NT2/D1 (cell line): ENCODE measurements around the gene CDC25C.

ENCODE experiments used
- DNase-seq: peaks from one replicate; pipeline ENCODE4 v3.0.0-alpha.2; 2011; ENCODE audit warnings: low read depth, low spot score
- H3K27me3 ChIP-seq: 2 replicates; pipeline ENCODE4 v1.6.0; 2011; ENCODE audit warnings: mild to moderate bottlenecking; ENCODE audit not compliant: insufficient read length, insufficient read depth
- H3K36me3 ChIP-seq: 2 replicates; pipeline ENCODE4 v1.6.1; 2011; ENCODE audit warnings: mild to moderate bottlenecking, low read length, mixed read lengths; ENCODE audit not compliant: insufficient read depth, insufficient read length
- H3K4me1 ChIP-seq: 2 replicates; pipeline ENCODE4 v1.5.1; 2011; ENCODE audit not compliant: insufficient read depth, insufficient read length
- H3K4me3 ChIP-seq: 2 replicates; pipeline ENCODE4 v1.5.1; 2011; ENCODE audit warnings: low read depth; ENCODE audit not compliant: insufficient read length
- H3K9ac ChIP-seq: 2 replicates; pipeline ENCODE4 v1.6.0; 2011; ENCODE audit warnings: low read depth; ENCODE audit not compliant: insufficient read length
- H3K9me3 ChIP-seq: 2 replicates; pipeline ENCODE4 v1.5.1; 2011; ENCODE audit warnings: mild to moderate bottlenecking, low read length; ENCODE audit not compliant: insufficient read depth
- SUZ12 ChIP-seq: IDR thresholded peaks from 2 replicates; pipeline ENCODE4 v1.6.1; 2011; ENCODE audit not compliant: insufficient read length, insufficient read depth; ENCODE audit errors: extremely low read depth
- YY1 ChIP-seq: IDR thresholded peaks from 2 replicates; pipeline ENCODE4 v1.6.1; 2011; ENCODE audit not compliant: insufficient read length, insufficient read depth
- ZNF274 ChIP-seq: IDR thresholded peaks from 2 replicates; pipeline ENCODE4 v1.6.1; 2011; ENCODE audit warnings: mild to moderate bottlenecking, low read depth, low read length

The CDC25C gene

GRCh38 chr5:138303372-138303771 lies 28.2 kb downstream of the CDC25C start:
- no peaks in the 10 kb centered on the region for H3K9me3 ChIP-seq
- no peaks in the 10 kb centered on the region for H3K4me1 ChIP-seq
- no peak overlapping the region for H3K9ac ChIP-seq
- no peak for TF ChIP-seq YY1
- TF ChIP-seq SUZ12: no peak
- no peak for TF ChIP-seq ZNF274
- H3K4me3 ChIP-seq: no peak overlapping the region
- no peaks in the 10 kb centered on the region for H3K27me3 ChIP-seq
- H3K36me3 ChIP-seq: no peaks in the 10 kb centered on the region
- DNase-seq: no peak

GRCh38 chr5:138289296-138289695 lies 42.3 kb downstream of the CDC25C start:
- H3K36me3 ChIP-seq: peaks cover 22% of the 10 kb centered on the region
- no peaks in the 10 kb centered on the region for H3K27me3 ChIP-seq
- no peaks in the 10 kb centered on the region for H3K4me1 ChIP-seq
- H3K4me3 ChIP-seq: no peak overlapping the region
- no peaks in the 10 kb centered on the region for H3K9me3 ChIP-seq
- no peak for TF ChIP-seq YY1
- no peak for TF ChIP-seq ZNF274
- TF ChIP-seq SUZ12: no peak
- H3K9ac ChIP-seq: no peak overlapping the region
- DNase-seq: no peak

GRCh38 chr5:138287246-138287645 lies 44.4 kb downstream of the CDC25C start:
- Histone ChIP-seq H3K27me3 (no peaks in the 10 kb centered on the region), H3K36me3 (peaks cover 18% of the 10 kb centered on the region), H3K4me3 (no peak overlapping the region), H3K9me3 (no peaks in the 10 kb centered on the region), H3K4me1 (peaks cover 2% of the 10 kb centered on the region), H3K9ac (no peak overlapping the region)
- TF ChIP-seq ZNF274 (no peak), SUZ12 (no peak), YY1 (no peak)
- DNase-seq: no peak

GRCh38 chr5:138282920-138283742 lies 48.5 kb downstream of the CDC25C start:
- TF ChIP-seq SUZ12: no peak
- no peak for TF ChIP-seq YY1
- TF ChIP-seq ZNF274: no peak
- Histone ChIP-seq H3K9me3 (no peaks in the 10 kb centered on the region), H3K4me3 (no peak overlapping the region), H3K36me3 (peaks cover 16% of the 10 kb centered on the region), H3K9ac (no peak overlapping the region), H3K4me1 (peaks cover 2% of the 10 kb centered on the region), H3K27me3 (no peaks in the 10 kb centered on the region)
- peak; percentile 33 for DNase-seq

GRCh38 chr5:138280915-138281314 lies 50.7 kb downstream of the CDC25C start:
- Histone ChIP-seq H3K9ac (no peak overlapping the region), H3K4me3 (no peak overlapping the region), H3K36me3 (peaks cover 11% of the 10 kb centered on the region), H3K27me3 (peaks cover 6% of the 10 kb centered on the region), H3K9me3 (no peaks in the 10 kb centered on the region), H3K4me1 (peaks cover 2% of the 10 kb centered on the region)
- no peak for TF ChIP-seq SUZ12
- no peak for TF ChIP-seq ZNF274
- no peak for TF ChIP-seq YY1
- DNase-seq: no peak

- no peak for TF ChIP-seq YY1
- no peak for TF ChIP-seq SUZ12
- TF ChIP-seq ZNF274: no peak
- Histone ChIP-seq H3K4me1 (no peaks in the 10 kb centered on the region), H3K36me3 (no peaks in the 10 kb centered on the region), H3K9me3 (no peaks in the 10 kb centered on the region), H3K4me3 (no peak overlapping the region), H3K27me3 (peaks cover 41% of the 10 kb centered on the region), H3K9ac (no peak overlapping the region)
- DNase-seq: no peak
Measured at GRCh38 chr5:138276402-138277054, 55.1 kb downstream of the CDC25C start.

GRCh38 chr5:138275895-138276294 lies 55.7 kb downstream of the CDC25C start:
- no peak overlapping the region for H3K4me3 ChIP-seq
- TF ChIP-seq YY1 (no peak), SUZ12 (no peak), ZNF274 (no peak)
- no peak overlapping the region for H3K9ac ChIP-seq
- H3K36me3 ChIP-seq: no peaks in the 10 kb centered on the region
- no peak for DNase-seq
- H3K4me1 ChIP-seq: no peaks in the 10 kb centered on the region
- H3K9me3 ChIP-seq: no peaks in the 10 kb centered on the region
- peaks cover 41% of the 10 kb centered on the region for H3K27me3 ChIP-seq
